GM20000 (cell line): ENCODE data around the gene STARD8.

Experiments
- DNase-seq: peaks from one replicate; pipeline ENCODE4 v3.0.0; 2012; ENCODE audit warnings: low spot score
- CTCF ChIP-seq: IDR thresholded peaks from 2 replicates; pipeline ENCODE4 v1.5.1; 2012; ENCODE audit warnings: mild to moderate bottlenecking, control low read depth; ENCODE audit errors: extremely low read depth, missing control alignments

Gene STARD8

DNA sequence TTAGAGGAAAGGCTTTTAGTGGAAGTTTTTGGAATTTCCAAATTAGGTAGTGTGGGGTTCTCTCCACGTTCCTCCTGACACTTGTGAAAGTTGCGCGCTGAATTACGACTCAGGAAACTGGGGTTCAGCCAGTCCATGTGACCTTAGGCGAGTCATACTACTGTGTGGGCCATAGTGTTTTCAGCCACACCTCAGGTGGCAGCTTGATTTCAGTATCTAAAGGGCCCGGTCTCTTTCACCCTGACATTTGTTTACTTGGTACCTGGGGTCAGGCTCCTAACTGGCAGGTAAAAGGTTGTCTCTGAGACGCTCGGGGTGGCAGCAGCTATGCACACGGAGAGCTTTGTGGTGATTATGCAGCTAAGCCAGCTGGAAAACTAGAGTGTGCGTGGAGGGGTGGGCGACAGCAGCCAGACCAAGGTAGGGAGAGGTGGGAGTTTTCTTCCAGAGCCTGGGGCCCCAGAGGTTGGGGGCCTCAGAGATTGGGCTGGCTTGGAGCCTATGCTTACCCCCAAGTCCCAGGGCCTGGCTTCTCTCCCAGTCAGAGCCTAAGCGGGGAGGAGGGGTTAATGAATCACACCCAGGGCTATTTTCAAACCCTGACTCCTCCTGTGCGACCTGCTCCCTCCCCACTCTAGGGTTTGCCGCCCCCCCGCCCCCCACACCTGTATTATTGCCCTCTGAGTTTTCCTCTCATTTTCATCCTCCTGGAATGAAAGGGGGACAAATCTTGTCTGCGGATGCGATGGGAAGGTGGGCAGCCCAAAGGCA lies 47.2 kb downstream of the STARD8 start:
- no peak for DNase-seq

DNA sequence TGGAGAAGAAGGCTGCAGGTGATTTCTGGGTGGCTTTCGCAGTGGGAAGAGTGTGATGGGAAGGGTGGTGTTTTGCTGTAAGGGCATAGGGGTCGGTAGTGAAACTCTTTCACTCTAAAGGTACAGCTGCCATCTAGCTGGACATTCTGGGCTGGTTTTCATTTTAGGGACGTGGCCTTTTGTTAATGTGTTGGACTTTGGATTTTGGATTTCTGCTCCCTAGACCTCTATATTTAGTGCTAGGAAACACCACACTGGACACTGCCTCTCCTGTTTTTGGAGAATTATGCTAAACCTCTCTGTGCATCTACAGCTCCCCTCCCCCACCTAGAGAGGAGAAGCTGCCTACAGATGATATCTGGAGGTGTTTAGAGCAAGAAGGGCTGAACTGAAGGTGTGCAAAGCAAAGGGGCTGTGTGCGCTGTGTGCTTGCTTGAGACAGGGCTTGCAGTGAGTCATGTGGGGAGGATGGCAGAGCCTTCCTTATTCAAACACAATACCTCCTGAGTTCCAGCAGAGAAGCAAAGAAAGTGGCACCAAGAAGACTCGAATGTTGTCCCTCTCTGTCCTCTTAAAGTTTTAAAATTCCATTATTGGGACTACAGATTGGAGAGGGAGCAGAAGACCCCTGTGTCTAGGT lies 47.9 kb downstream of the STARD8 start:
- no peak for DNase-seq
- TF ChIP-seq CTCF: no peak

More for the DNA sequence above, 47.2 kb downstream of the STARD8 start:
- TF ChIP-seq CTCF: no peak

DNA sequence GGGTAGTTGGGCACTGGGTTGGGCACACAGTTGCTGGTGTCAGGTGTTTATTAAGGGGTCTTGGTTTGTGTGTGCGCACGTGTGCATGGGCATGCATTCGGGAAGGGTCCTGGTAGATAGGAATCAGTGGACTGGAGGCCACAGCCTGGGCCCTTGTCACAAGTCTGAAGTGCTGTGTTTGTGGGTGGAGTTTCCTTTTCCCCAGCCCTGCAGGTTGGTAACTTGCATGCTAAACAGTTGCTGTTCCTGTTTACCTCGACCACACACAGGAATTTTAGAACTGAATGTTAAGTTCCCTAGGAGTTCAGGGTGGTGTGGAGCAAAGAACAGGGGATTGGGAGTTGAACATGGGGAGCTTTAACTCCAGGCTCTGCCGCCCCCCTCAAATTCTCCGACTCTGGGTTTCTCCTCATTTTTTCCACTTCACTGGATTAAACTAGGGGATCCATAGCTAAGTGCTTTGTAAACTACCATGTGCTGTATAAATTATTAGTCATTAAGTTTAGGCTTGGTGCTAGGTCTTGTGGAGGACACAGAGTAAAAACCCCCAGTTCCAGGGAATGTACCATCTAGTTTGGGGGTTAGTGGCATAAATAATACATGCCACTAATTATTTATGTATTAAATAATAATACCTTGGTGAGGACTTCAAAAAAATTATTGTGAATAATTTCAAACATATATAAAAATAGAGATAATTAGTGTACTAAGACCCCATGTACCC lies 49.0 kb downstream of the STARD8 start:
- no peak for DNase-seq

GRCh38 chrX:68697036-68697435 lies 49.6 kb downstream of the STARD8 start:
- no peak for TF ChIP-seq CTCF
- DNase-seq: no peak

More for the DNA sequence above, 49.0 kb downstream of the STARD8 start:
- no peak for TF ChIP-seq CTCF

DNA sequence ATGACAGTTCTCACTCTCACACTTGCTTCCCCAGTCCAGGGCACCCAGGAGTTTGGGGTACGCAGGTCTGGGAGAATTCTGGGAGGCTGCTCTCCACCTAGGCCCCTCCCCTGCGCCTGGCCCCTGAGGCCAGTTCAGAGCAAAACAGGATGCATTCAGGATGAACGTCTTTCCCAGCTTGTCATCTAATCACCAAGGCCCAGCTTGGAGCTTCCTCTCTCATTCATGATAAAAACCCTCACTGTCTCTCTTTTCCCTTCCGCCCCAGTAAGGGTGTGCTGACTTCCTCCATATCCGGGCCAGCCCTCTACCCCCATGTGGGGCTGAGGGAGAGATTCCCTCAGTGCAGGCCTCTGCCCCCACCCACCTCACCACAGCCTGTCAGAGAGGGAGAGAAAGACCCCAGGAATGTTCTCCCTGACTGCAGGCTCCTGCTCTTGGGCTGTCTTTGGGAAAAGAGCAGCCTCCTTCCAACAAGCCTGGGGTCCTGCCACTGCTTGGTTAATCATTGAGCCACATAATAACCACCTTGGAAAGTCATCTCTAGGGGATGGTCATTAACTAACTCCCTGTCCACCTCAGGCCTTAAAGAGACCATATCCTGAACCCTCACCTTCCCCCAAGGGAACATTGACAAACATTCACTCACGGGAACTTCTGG lies 50.1 kb downstream of the STARD8 start:
- no peak for DNase-seq
- no peak for TF ChIP-seq CTCF

DNA sequence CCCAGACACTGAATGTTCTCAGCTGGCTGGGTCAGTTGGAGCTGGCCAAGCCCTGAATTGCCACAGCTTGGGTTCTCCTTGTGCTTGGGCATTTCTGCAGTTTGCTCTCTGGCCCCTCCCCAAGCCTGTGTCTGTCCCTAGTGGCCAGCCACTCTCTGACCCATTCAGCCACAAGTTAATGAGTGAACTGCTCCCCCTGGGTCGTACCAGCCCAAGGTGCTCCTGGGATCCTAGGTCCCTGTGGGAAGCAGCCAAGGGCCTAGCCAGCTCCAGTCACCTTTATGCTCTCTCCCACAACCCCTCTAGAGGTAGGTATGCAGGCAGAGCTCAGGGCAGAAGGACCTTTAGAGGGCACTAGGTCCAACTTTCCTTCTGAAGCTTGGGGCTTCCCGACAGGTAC lies 51.5 kb downstream of the STARD8 start:
- no peak for DNase-seq
- no peak for TF ChIP-seq CTCF
